Thoracic aorta endothelial cell (primary cell): ENCODE results near the gene ATP6V0E1. TPM values are rescaled to one million over a fixed set of nuclear protein-coding genes. Genes with fewer than 3 reads are reported as not detected.

Source experiments
- small RNA-seq: library from RNA; depleted of rRNA; stranded (forward); fragments of <200 nt; gene quantifications from one replicate; pipeline ENCODE3, GENCODE V24; 2012
- total RNA-seq: library from RNA; depleted of rRNA; stranded (reverse); fragments of >200 nt; gene quantifications from 2 replicates; pipeline ENCODE4 v1.2.3, GENCODE V29; 2012

The ATP6V0E1 gene
- total RNA-seq = 130 and 141 TPM in 2 replicates

DNA sequence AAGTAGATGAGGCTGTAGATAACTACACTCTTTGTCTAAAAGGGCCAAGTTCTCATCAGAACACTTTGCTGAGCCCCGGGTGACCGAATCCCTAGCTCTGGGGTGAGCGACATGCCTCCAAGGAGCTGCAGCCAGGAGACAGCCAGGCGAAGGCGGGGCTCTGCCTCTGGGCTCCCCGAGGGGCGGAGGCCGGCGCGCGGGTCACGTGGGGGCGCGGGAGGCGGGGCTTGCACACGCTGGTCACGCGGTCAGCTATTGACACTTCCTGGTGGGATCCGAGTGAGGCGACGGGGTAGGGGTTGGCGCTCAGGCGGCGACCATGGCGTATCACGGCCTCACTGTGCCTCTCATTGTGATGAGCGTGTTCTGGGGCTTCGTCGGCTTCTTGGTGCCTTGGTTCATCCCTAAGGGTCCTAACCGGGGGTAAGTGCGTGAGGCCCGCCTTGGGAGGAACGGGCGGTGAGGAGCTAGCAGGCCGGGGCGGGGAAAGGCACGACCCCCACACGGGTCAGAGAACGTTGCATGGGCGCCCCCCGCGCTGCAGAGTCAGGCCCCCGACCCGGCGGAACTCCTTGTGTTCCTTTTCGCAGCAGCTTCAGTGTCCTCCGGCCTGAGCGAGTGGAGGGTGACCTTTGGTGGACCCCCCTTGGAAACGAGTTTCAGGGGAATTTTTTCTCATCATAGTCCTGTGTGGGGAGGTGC is at the start of gene ATP6V0E1:
TSS of gene ATP6V0E1 (plus strand) at position 230 of the 702 bp plus-strand sequence. CDS start at position 320, 90 bp downstream.

GRCh38 chr5:173055983-173056782 is 72.6 kb downstream of the ATP6V0E1 start, which contains the start of gene CREBRF:
Gene CREBRF (plus strand): TSS chr5:173056352. CDS start chr5:173080776, 24,424 bp downstream.

Small RNA genes within 50 kb of the gene (small RNA-seq; reads per million reads assigned to genes)
- not detected for gene RF00019
- gene SNORA74B = 1,530 reads per million, percentile 100 among the genes with 10 or more reads in this experiment

Other genes with a start within 250 kb of the ATP6V0E1 start
- gene DUSP1, start 212.6 kb upstream of the ATP6V0E1 start, total RNA-seq = 56.5 and 73.1 TPM in 2 replicates
- gene ERGIC1, start 149.5 kb upstream of the ATP6V0E1 start, total RNA-seq = 74.6 and 145 TPM in 2 replicates
- gene RPL26L1, start 24.3 kb upstream of the ATP6V0E1 start, total RNA-seq = 42.6 and 50.7 TPM in 2 replicates
- 12.5 and 13.6 TPM in 2 replicates for gene CREBRF, start 72.6 kb downstream of the ATP6V0E1 start, total RNA-seq
- gene BNIP1, start 160.8 kb downstream of the ATP6V0E1 start, total RNA-seq = 17.3 and 19.5 TPM in 2 replicates